Thyroid gland (tissue), 4 donors: ENCODE measurements around the gene ETV3L. TPM values are rescaled to one million over a fixed set of nuclear protein-coding genes. Genes with fewer than 3 reads are reported as not detected.

ENCODE experiments used
- DNase-seq, 2 donors: peaks; one replicate each; pipeline ENCODE4 v3.0.0-alpha.2; 2019
- H3K27ac ChIP-seq, 3 donors: fragments of 200-600 bp; sonication (generic); 1 replicate in 2 of 3; 2 replicates in 1 of 3; pipeline ENCODE4 v1.5.1; 2016 to 2019; ENCODE audit warnings: mild to moderate bottlenecking in 1 of 3, moderate library complexity in 1 of 3
- H3K27me3 ChIP-seq: fragments of 200-600 bp; sonication (generic); one replicate; pipeline ENCODE4 v1.5.1; 2019
- H3K36me3 ChIP-seq, 2 donors: fragments of 200-600 bp; sonication (generic); one replicate each; pipeline ENCODE4 v1.5.1; 2016 to 2019
- H3K4me1 ChIP-seq, 2 donors: fragments of 200-600 bp; sonication (generic); one replicate each; pipeline ENCODE4 v1.5.1; 2017 to 2019
- H3K4me3 ChIP-seq, 3 donors: fragments of 200-600 bp; sonication (generic); replicated peaks in 1 of 3; 1 replicate in 2 of 3; 2 replicates in 1 of 3; pipeline ENCODE4 v1.5.1; 2016; ENCODE audit warnings: mild to moderate bottlenecking in 1 of 3
- H3K9me3 ChIP-seq: fragments of 200-600 bp; sonication (generic); one replicate; pipeline ENCODE4 v1.5.1; 2017
- CTCF ChIP-seq, 6 experiments: fragments of 200-600 bp in 3 of 6; fragments of 450-650 bp in 3 of 6; sonication (generic) in 3 of 6; IDR thresholded peaks; one replicate each; pipeline ENCODE4 v1.5.1; 2016 to 2019; ENCODE audit warnings: antibody characterized with exemption in 6 of 6, mild to moderate bottlenecking in 2 of 6, inconsistent platforms in 1 of 6, moderate library complexity in 1 of 6
- POLR2A ChIP-seq, 2 donors: fragments of 450-650 bp; IDR thresholded peaks; one replicate each; pipeline ENCODE4 v1.6.1; 2017; ENCODE audit warnings: antibody characterized with exemption in 2 of 2, mild to moderate bottlenecking in 2 of 2, moderate library complexity in 1 of 2
- WGBS, 2 donors: methylation state at CpG; one replicate each; pipeline ENCODE4 v1.1.5; 2017; 5-methylcytosine and 5-hydroxymethylcytosine counted together
- intact Hi-C: fragments of 100-400 bp; cut with DNase I; formaldehyde crosslinking; loops from one replicate; pipeline ENCODE4 v1.15.1; 2023
- total RNA-seq, 4 donors: library from RNA; depleted of rRNA; stranded (reverse); fragments of >200 nt; gene quantifications; one replicate each; pipeline ENCODE4 v1.2.3, GENCODE V29; 2016

ETV3L gene
- total RNA-seq, 4 donors from 2014 or later, result not detected

DNA sequence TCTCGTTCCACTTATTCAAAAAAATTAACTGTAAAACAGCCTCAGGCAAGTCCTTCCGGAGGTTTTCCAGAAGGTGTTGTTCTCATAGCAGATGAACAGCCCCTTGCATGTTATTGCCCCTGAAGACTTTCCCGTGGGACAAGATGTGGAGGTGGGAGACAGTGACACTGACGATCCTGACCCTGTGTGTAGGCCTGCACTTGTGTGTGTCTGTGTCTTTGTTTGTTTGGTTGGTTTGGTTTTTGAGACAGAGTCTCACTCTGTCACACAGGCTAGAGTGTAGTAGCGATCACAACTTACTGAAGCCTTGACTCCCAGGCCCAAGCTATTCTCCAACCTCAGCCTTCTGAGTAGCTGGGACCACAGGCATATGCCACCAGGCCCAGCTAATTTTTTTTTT lies 12.6 kb downstream of the ETV3L start:
- intact Hi-C loops, result no loop called here
- Histone ChIP-seq H3K4me3 (no peak overlapping the region), H3K36me3 (no peaks in the 10 kb centered on the region), H3K4me1 (no peaks in the 10 kb centered on the region), H3K9me3 (no peaks in the 10 kb centered on the region), H3K27me3 (no peaks in the 10 kb centered on the region), H3K27ac (no peak overlapping the region)
- 88 to 91% methylated on average over 5 of the region's 5 CpGs for WGBS, 2 donors
- DNase-seq, result no peak
- no peak for TF ChIP-seq POLR2A (IDR thresholded peaks at IDR 0.05)
- TF ChIP-seq CTCF (IDR thresholded peaks at IDR 0.05), result no peak

DNA sequence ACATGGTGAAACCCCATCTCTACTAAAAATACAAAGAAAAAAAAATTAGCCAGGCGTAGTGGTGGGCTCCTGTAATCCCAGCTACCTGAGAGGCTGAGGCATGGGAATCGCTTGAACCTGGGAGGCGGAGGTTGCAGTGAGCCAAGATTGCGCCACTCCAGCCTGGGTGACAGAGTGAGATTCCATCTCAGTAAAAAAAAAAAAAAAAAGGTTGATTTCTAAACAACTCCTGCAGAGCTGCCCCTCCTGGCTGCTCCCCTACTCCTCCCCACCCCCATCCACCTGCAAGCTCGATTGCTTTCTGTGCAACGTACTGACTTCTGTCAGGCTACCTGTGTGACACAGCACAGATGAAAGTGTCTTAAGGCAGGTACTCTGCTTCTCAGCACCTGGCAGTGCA lies 13.3 kb downstream of the ETV3L start:
- intact Hi-C loops, result no loop called here

GRCh38 chr1:157085421-157085820 lies 14.2 kb downstream of the ETV3L start:
- no peak for TF ChIP-seq POLR2A (IDR thresholded peaks at IDR 0.05)
- TF ChIP-seq CTCF (IDR thresholded peaks at IDR 0.05), result no peak
- DNase-seq, result no peak
- Histone ChIP-seq H3K27me3 (no peaks in the 10 kb centered on the region), H3K4me1 (no peaks in the 10 kb centered on the region), H3K4me3 (no peak overlapping the region), H3K27ac (no peak overlapping the region), H3K9me3 (no peaks in the 10 kb centered on the region), H3K36me3 (no peaks in the 10 kb centered on the region)
- 86 to 94% methylated on average over 5 of the region's 5 CpGs for WGBS, 2 donors
- intact Hi-C loops, result no loop called here

More for the DNA sequence above, 13.3 kb downstream of the ETV3L start:
- H3K27ac ChIP-seq, result no peak overlapping the region
- no peaks in the 10 kb centered on the region for H3K4me1 ChIP-seq
- no peaks in the 10 kb centered on the region for H3K9me3 ChIP-seq
- TF ChIP-seq CTCF (IDR thresholded peaks at IDR 0.05) (no peak), POLR2A (IDR thresholded peaks at IDR 0.05) (no peak)
- H3K27me3 ChIP-seq, result no peaks in the 10 kb centered on the region
- 55% methylated on average over 6 of the region's 6 CpGs for WGBS, 2 donors
- H3K36me3 ChIP-seq, result no peaks in the 10 kb centered on the region
- H3K4me3 ChIP-seq, result no peak overlapping the region
- no peak for DNase-seq

DNA sequence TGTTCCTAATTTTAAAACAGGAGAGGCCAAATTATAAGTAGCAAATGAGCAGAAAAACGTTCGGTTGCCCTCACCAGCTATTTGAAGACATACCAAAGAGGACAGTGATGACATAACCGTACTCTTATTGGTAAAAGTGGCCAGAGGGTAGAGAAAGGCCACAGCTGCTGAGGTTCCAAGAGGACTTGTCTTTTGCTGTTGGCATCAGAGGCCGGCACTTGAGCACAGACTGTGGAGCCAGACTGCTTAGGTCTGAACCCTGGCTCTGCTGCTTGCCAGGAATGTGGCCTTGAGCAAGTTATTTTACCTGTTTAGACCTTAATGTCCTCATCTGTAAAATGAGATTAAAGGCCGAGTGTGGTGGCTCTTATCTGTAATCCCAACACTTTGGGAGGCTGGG lies 14.9 kb downstream of the ETV3L start:
- H3K36me3 ChIP-seq, result no peaks in the 10 kb centered on the region
- no peak overlapping the region for H3K27ac ChIP-seq
- peak in 1 of 2 donors; percentile 24 for DNase-seq
- TF ChIP-seq CTCF (IDR thresholded peaks at IDR 0.05), result no peak
- TF ChIP-seq POLR2A (IDR thresholded peaks at IDR 0.05), result no peak
- H3K9me3 ChIP-seq, result no peaks in the 10 kb centered on the region
- intact Hi-C loops, result no loop called here
- no peaks in the 10 kb centered on the region for H3K4me1 ChIP-seq
- H3K4me3 ChIP-seq, result no peak overlapping the region
- no peaks in the 10 kb centered on the region for H3K27me3 ChIP-seq
- 68 to 72% methylated on average over 5 of the region's 5 CpGs for WGBS, 2 donors

DNA sequence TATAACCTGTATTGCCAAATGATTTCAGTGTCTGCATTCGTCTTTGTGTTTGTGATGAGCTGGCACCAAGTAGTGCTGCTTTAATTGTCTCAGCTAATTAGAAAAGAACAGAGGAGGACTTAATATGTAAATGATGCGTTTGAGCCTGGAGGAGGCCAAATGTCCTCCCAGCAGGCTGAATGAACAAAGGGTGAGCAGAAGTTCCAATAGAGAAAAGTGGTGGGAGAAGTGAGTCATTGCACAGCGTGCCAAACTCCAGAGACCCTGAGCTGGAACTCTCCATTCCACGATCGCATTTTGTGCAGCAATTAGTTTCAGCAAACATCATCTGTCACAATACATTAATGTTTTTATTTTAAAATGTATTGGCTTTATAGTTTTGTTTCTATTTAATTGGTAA lies 17.9 kb downstream of the ETV3L start:
- no peaks in the 10 kb centered on the region for H3K4me1 ChIP-seq
- DNase-seq, result no peak
- no peaks in the 10 kb centered on the region for H3K27me3 ChIP-seq
- no peak overlapping the region for H3K4me3 ChIP-seq
- WGBS, 2 donors, result 77 to 78% methylated on average over 5 of the region's 5 CpGs
- H3K9me3 ChIP-seq, result no peaks in the 10 kb centered on the region
- no peaks in the 10 kb centered on the region for H3K36me3 ChIP-seq
- no peak overlapping the region for H3K27ac ChIP-seq
- intact Hi-C loops, result no loop called here
- no peak for TF ChIP-seq POLR2A (IDR thresholded peaks at IDR 0.05)
- no peak for TF ChIP-seq CTCF (IDR thresholded peaks at IDR 0.05)
